HepG2 (cell line): Measurements from ENCODE around the gene ADCK2.

Experiments used
- ATF7 ChIP-seq, 2 experiments: fragments of 450-650 bp in 1 of 2; sonication (generic) in 1 of 2; formaldehyde crosslinking in 1 of 2; IDR thresholded peaks; 2 replicates each; pipeline versions ENCODE4 v1.4.0 to v1.6.1; 2016 to 2020; ENCODE audit warnings: antibody characterized with exemption in 1 of 2, mild to moderate bottlenecking in 1 of 2, missing genetic modification reagents in 1 of 2
- CTCF ChIP-seq: sonication (generic); formaldehyde crosslinking; IDR thresholded peaks from 2 replicates; pipeline ENCODE4 v1.5.0; 2020; ENCODE audit warnings: mild to moderate bottlenecking, missing genetic modification reagents, moderate library complexity
- GLI4 ChIP-seq: sonication (generic); formaldehyde crosslinking; IDR thresholded peaks from 2 replicates; pipeline ENCODE4 v1.5.1; 2020; ENCODE audit warnings: missing genetic modification reagents, mild to moderate bottlenecking, moderate library complexity, borderline replicate concordance
- JUN ChIP-seq: sonication (generic); formaldehyde crosslinking; IDR thresholded peaks from 2 replicates; pipeline ENCODE4 v1.4.0; 2020; ENCODE audit warnings: mild to moderate bottlenecking, missing genetic modification reagents
- POLR2AphosphoS5 ChIP-seq: IDR thresholded peaks from 2 replicates; pipeline ENCODE4 v1.6.1; 2012; ENCODE audit warnings: low read depth, low read length
- PTBP1 ChIP-seq: fragments of 200-400 bp; formaldehyde crosslinking; IDR thresholded peaks from 2 replicates; pipeline ENCODE4 v1.6.1; 2018; ENCODE audit warnings: low read length, low read depth; ENCODE audit not compliant: poor library complexity, severe bottlenecking
- SAFB2 ChIP-seq: sonication (generic); formaldehyde crosslinking; IDR thresholded peaks from 2 replicates; pipeline ENCODE4 v1.5.1; 2020; ENCODE audit warnings: missing genetic modification reagents, low read depth, mild to moderate bottlenecking, borderline replicate concordance
- TFAP4 ChIP-seq: sonication (generic); IDR thresholded peaks from 2 replicates; pipeline ENCODE4 v1.6.1; 2016; ENCODE audit warnings: low read depth, borderline replicate concordance
- UBTF ChIP-seq: sonication (generic); formaldehyde crosslinking; IDR thresholded peaks from 2 replicates; pipeline ENCODE4 v1.4.0; 2020; ENCODE audit warnings: mild to moderate bottlenecking, missing genetic modification reagents
- ZNF280B ChIP-seq: sonication (generic); formaldehyde crosslinking; IDR thresholded peaks from 2 replicates; pipeline ENCODE4 v1.5.0; 2020; ENCODE audit warnings: missing genetic modification reagents, mild to moderate bottlenecking, borderline replicate concordance
- ZNF513 ChIP-seq: sonication (generic); formaldehyde crosslinking; conservative IDR thresholded peaks from 2 replicates; pipeline ENCODE4 v1.5.0; 2020; ENCODE audit warnings: missing genetic modification reagents
- ZNF737 ChIP-seq: sonication (generic); formaldehyde crosslinking; IDR thresholded peaks from 2 replicates; pipeline ENCODE4 v1.5.0; 2020; ENCODE audit warnings: missing genetic modification reagents, mild to moderate bottlenecking, borderline replicate concordance

- TF ChIP-seq JUN (no peak), CTCF (CRISPR knock-in tag) (no peak), POLR2AphosphoS5 (no peak), UBTF (CRISPR knock-in tag) (no peak), ATF7 (IDR thresholded peaks at IDR 0.05) (no peak), ATF7 (CRISPR knock-in tag; IDR thresholded peaks at IDR 0.05) (no peak), GLI4 (no peak), ZNF513 (no peak), TFAP4 (no peak), SAFB2 (CRISPR knock-in tag) (no peak), ZNF280B (CRISPR knock-in tag) (no peak), ZNF737 (CRISPR knock-in tag) (no peak), PTBP1 (no peak)
Measured at GRCh38 chr7:140638173-140638791, 34.5 kb upstream of the ADCK2 start.
